Ascending aorta (tissue), 2 donors: ENCODE results near the gene PTPRN2. TPM values are rescaled to one million over a fixed set of nuclear protein-coding genes. Genes with fewer than 3 reads are reported as not detected.
A peak's percentile ranks its signal among the peaks of the same experiment; 100 is the strongest.

Source experiments
- DNase-seq, 2 donors: peaks; one replicate each; pipeline ENCODE4 v3.0.0-alpha.2; 2019; ENCODE audit warnings: low spot score in 2 of 2
- H3K27ac ChIP-seq, 2 donors: fragments of 200-600 bp; sonication (generic); one replicate each; pipeline ENCODE4 v1.5.1; 2016 to 2017; ENCODE audit warnings: mild to moderate bottlenecking in 1 of 2
- H3K27me3 ChIP-seq: fragments of 200-600 bp; sonication (generic); one replicate; pipeline ENCODE4 v1.5.1; 2017
- H3K36me3 ChIP-seq, 2 donors: fragments of 200-600 bp; sonication (generic); one replicate each; pipeline ENCODE4 v1.5.1; 2016
- H3K4me1 ChIP-seq, 2 donors: fragments of 200-600 bp; sonication (generic); one replicate each; pipeline ENCODE4 v1.5.1; 2016 to 2017; ENCODE audit warnings: mild to moderate bottlenecking in 1 of 2
- H3K4me3 ChIP-seq, 2 donors: fragments of 200-600 bp; sonication (generic); one replicate each; pipeline ENCODE4 v1.5.1; 2016 to 2017; ENCODE audit warnings: mild to moderate bottlenecking in 1 of 2
- H3K9me3 ChIP-seq, 2 donors: fragments of 200-600 bp; sonication (generic); one replicate each; pipeline ENCODE4 v1.5.1; 2016
- CTCF ChIP-seq, 3 experiments: fragments of 200-600 bp in 2 of 3; fragments of 450-650 bp in 1 of 3; sonication (generic) in 2 of 3; IDR thresholded peaks; one replicate each; pipeline ENCODE4 v1.5.1; 2016 to 2019; ENCODE audit warnings: antibody characterized with exemption in 3 of 3, mild to moderate bottlenecking in 1 of 3, moderate library complexity in 1 of 3
- intact Hi-C: fragments of 100-400 bp; cut with DNase I; formaldehyde crosslinking; loops from one replicate; pipeline ENCODE4 v1.15.1; 2023
- total RNA-seq: library from RNA; depleted of rRNA; stranded (reverse); fragments of >200 nt; gene quantifications from one replicate; pipeline ENCODE4 v1.1.0, GENCODE V29; 2016

Gene PTPRN2
- total RNA-seq, 1 donor from 2014 or later, result 7.3 TPM

GRCh38 chr7:157986051-157986450 lies 601.6 kb downstream of the PTPRN2 start:
- intact Hi-C loops, result no loop called here
- TF ChIP-seq CTCF (IDR thresholded peaks at IDR 0.05), result no peak
- Histone ChIP-seq H3K4me3 (no peak overlapping the region), H3K4me1 (no peaks in the 10 kb centered on the region), H3K27me3 (no peaks in the 10 kb centered on the region), H3K9me3 (no peaks in the 10 kb centered on the region), H3K27ac (no peak overlapping the region), H3K36me3 (no peaks in the 10 kb centered on the region)
- DNase-seq, result no peak

GRCh38 chr7:157985636-157986035 lies 602.0 kb downstream of the PTPRN2 start:
- Histone ChIP-seq H3K4me3 (no peak overlapping the region), H3K36me3 (no peaks in the 10 kb centered on the region), H3K4me1 (no peaks in the 10 kb centered on the region), H3K27me3 (no peaks in the 10 kb centered on the region), H3K9me3 (no peaks in the 10 kb centered on the region), H3K27ac (no peak overlapping the region)
- no peak for DNase-seq
- TF ChIP-seq CTCF (IDR thresholded peaks at IDR 0.05), result no peak
- intact Hi-C loops, result no loop called here

- Histone ChIP-seq H3K9me3 (no peaks in the 10 kb centered on the region), H3K27me3 (no peaks in the 10 kb centered on the region), H3K4me3 (no peak overlapping the region), H3K36me3 (no peaks in the 10 kb centered on the region), H3K4me1 (no peaks in the 10 kb centered on the region), H3K27ac (no peak overlapping the region)
- no peak for TF ChIP-seq CTCF (IDR thresholded peaks at IDR 0.05)
- intact Hi-C loops, result no loop called here
- no peak for DNase-seq
Measured at GRCh38 chr7:157984423-157985163, 603.0 kb downstream of the PTPRN2 start.

- TF ChIP-seq CTCF (IDR thresholded peaks at IDR 0.05), result no peak
- DNase-seq, result peak in 1 of 2 donors; percentile 28
- Histone ChIP-seq H3K4me3 (no peak overlapping the region), H3K36me3 (no peaks in the 10 kb centered on the region), H3K4me1 (no peaks in the 10 kb centered on the region), H3K9me3 (no peaks in the 10 kb centered on the region), H3K27ac (no peak overlapping the region), H3K27me3 (no peaks in the 10 kb centered on the region)
- intact Hi-C loops, result no loop called here
Measured at GRCh38 chr7:157983502-157984422, 603.9 kb downstream of the PTPRN2 start.

GRCh38 chr7:157981778-157982177 lies 605.8 kb downstream of the PTPRN2 start:
- H3K27ac ChIP-seq, result no peak overlapping the region
- DNase-seq, result no peak
- no peaks in the 10 kb centered on the region for H3K4me1 ChIP-seq
- H3K4me3 ChIP-seq, result no peak overlapping the region
- no peaks in the 10 kb centered on the region for H3K36me3 ChIP-seq
- TF ChIP-seq CTCF (IDR thresholded peaks at IDR 0.05), result no peak
- intact Hi-C loops, result no loop called here
- no peaks in the 10 kb centered on the region for H3K9me3 ChIP-seq
- H3K27me3 ChIP-seq, result no peaks in the 10 kb centered on the region
